UCSD-AML1 (cell line): ENCODE results near the gene COX5B.
"Not testable (repeated sequence)": the region's sequence is repeated elsewhere in the genome, so short reads cannot be mapped to it uniquely, and the experiment has no call there.

Experiments
- DNase-seq: peaks from one replicate; lab custom pipeline; 2025; ENCODE audit not compliant: unreplicated experiment; lab: John Stamatoyannopoulos, UW

The COX5B gene

DNA sequence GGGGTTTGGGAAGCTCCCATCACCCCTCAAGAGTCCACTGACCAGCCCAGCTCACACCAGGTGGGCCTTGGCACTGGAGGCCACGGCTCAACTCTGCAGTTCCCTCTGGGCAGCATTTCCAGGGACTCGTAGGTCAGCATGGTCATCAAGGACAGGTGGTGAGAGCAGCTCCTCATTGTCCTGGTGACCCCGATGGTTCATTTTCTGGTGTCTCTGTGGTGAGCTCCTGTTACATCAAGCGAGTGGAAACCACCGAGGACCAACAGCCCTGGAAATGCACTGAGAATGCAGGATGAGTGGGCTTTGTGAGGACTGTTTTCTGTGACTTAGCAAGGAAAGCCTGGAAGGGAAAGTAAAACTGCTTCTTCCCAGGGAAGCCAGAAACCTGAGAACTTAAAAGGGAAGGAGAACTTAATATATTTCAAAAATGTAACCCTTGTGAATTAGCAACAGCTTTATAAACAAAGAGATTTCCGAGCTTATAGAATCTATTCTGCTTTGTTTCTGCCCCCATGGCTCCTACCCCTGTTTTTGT is 26.8 kb downstream of the COX5B start:
- not testable (repeated sequence) for DNase-seq

DNA sequence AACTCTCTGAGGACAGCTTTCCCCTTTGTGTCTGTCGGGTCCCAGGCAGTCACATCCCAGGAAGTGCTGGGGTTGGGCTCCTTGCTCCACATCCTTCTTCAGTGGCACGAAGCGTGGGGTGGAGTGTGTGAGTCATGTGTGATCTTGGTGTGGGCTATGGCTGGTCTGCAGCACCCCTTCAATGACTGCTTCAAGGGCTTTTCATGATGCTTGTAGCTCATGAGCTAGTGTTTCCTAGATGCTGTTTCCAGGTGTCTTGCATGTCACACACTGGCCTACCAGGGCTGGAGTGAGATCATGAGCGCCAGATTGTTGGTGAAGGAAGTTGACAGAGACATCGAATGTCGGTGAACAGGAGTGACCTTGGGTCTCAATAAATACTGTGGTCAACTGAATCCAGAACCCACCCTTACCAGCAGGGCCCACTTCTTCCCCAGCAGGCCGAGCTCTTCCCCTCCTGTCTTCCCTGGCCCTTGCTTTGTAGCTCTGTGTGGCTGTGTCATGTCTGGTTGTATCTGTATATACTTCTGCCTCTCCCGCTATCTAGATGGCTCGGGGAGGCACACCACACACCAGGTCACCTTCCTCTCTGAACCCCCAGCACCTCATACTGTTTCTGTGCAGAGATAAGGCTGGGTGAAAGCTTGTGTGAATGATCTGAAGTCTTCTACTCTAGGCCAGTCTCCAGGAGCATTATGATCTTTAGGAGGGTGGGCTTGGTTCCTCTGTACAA is 27.5 kb downstream of the COX5B start:
- peak; percentile 27 for DNase-seq

DNA sequence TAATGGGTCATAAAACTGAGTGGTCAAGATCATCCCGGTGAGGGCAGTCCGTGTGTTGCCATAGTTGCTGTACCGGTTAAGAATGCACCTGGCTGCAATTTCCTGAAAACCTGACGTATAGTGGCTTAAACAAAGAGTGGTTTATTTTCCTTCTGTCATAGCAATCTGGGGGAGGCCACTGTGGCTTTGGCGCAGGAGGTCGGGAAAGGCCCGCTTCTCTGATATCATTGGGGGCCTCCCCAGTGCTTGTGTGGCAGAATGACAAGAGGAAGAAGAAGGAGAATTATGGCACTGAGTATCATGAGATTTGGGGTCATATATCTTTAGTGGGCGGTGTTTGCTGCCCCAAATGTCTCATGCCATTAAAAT is 28.0 kb downstream of the COX5B start:
- peak; percentile 14 for DNase-seq

DNA sequence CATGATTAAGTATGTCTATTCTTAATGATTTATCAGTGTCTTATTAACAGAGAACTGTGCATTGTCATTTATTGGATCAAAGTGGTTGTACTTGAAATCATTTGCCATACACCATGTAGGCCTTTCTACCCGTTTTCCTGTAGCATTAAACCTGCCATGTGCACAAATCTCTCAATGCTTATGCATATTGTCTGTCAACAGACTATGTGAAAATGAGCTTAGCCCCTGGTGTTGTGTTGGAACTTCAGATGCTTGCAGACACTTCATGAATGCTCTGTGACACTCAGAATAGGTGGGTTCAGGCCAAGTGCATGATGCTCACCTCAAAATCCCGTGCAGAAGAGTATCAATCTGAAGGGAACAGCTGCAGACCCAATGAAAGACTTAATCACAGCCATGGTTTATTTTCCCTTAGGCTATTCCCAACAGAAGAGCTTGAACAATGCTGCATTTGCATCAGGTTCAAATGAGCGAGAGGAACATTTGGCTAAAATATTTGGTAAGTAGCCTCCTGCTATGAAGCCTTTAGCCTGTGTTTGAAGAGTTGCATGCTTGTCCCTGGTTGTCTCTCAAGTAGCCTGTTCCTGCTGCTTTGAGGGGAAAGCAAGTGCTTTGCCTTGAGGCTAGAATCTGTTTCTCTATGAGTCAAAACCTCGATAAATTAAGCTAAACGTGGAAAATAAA is 29.7 kb downstream of the COX5B start:
- no peak for DNase-seq

DNA sequence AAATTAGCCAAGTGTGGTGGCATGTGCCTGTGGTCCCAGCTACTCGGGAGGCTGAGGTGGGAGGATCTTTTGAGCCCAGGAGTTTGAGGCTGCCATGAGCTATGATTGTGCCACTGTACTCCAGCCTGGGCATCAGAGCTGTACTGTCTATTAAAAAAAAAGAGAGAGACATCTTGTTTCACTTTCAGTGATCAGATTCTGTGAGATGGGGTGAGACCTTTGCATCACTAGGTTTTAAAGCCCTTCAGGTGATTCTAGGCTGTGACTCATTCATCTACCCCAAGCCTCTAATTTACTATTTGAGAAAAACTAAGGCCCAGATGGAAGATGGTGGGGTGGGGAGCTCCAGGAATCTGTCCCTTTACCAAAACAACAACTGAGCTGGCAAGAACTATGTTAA is 30.8 kb downstream of the COX5B start:
- no peak for DNase-seq

DNA sequence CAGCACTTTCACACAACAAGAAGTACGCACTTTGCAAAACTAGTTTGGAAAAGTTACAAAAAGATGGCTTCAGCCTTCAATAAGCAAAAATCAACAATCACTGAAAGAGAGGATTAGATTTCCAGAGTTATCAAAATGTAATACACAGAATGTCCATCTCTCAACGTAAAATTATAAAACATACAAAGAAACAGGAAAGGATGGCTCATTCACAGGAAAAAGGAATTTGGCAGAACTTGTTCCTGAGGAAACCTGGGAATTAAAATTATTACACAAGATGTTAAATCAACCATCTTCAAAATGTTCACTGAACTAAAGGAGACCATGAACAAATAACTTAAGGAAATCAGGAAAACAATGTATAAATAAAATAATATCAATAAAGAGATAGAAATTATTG is 31.6 kb downstream of the COX5B start:
- no peak for DNase-seq

DNA sequence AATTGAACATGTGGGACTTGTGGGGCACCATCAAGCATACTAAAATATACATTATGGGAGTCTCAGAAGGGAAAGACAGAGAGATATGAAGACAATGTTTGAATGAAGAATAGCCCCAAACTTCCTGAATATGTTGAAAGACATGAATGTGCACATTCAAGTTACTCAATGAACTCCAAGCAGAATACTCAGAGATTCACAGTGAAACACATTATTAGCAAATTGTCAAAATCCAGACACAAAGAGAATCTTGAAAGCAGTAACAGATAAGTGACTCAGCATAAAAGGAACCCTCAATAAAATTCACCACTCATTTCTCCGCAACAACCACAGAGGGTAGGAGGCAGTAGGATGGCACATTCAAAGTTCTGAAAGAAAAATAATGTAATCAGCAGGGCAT is 32.4 kb downstream of the COX5B start:
- no peak for DNase-seq

DNA sequence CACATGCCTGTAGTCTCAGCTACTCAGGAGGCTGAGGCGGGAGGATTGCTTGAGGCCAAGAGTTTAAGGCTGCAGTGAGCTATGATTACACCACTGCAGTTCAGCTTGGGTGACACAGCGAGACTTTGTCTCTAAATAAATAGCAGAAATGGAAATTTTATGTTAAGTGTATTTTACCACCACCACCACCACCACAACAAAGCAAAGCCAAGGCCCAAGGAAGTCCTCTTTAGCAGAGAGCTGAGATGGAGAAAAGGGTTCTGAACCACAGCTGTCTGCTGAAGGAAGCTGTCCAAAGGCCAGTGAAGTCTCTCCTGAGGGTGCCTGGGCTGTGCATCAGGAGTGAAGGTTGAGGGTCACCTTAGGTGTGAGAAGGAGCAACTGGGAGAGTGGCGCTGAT is 41.4 kb downstream of the COX5B start:
- DNase-seq = not testable (repeated sequence)

DNA sequence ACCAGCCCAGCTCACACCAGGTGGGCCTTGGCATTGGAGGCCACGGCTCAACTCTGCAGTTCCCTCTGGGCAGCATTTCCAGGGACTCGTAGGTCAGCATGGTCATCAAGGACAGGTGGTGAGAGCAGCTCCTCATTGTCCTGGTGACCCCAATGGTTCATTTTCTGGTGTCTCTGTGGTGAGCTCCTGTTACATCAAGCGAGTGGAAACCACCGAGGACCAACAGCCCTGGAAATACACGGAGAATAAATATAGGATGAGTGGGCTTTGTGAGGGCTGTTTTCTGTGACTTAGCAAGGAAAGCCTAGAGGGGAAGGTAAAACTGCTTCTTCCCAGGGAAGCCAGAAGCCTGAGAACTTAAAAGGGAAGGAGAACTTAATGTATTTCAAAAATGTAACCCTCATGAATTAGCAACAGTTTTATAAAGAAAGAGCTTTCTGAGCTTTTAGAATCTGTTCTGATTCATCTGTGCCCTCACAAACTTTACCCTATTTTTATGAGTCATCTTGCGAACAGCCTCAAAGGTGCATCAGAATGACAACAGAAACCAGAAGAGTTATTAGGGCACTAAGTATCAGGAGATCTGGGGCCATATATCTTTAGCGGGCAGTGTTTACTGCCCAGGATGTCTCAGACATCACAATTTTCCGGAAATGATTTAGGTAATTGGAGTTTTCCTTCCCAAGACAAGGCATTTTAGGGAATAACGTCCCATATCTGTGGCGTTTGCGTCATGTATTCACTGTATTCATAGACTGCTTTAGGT is 42.4 kb downstream of the COX5B start:
- DNase-seq = no peak

DNA sequence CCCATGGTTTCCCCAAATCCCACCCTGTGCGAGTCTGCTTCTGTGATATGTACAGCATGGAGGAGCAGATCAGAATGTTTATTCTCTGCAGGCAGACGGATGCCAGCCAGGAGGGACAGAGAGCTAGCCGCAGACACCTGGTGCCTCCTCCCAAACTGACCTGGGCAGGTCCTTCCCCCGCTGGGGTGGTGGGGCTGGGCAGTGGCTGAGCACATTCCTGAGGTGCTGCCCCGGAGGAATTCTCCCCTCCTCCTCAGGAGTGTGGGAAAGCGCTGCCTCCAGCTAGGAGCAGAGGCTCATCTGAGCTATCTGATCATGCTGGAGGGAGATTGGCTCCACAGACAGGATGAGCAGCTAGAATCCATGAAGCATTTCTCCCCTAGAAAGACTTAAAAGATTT is 45.3 kb downstream of the COX5B start:
- no peak for DNase-seq

DNA sequence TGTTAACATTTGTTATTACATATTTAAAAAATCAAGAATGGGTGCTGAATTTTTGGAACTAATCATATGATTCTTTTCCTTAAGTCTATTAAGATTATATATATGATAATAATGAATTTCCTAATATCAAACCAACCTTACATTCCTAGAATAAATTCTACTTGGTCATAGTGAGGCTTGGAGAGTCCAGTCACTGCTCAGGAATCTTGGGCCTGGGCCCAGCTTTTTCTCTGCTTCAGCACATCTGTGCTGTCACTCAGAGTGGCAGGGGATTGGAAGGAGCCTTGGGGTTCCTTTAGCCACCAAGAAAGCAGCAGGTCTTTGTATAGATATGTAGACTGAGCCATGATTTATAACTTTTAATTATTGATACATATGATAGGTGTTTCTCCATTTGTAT is 47.6 kb downstream of the COX5B start:
- DNase-seq = no peak

DNA sequence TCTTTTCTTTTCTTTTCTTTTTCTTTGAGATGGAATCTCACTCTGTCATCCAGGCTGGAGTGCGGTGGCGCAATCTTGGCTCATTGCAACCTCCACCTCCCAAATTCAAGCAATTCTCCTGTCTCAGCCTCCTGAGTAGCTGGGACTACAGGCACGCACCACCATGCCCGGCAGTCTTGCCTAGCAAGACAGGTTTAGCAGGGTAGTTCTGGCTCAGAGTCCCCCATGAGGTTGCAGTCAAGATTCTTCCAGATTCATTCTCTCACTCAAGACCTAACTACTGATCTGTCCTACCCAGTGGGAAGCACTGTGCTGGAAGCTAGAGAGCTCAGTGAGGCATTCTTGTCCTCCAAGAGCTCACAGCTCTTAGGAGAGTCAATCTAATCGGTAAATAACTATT is 49.9 kb downstream of the COX5B start:
- no peak for DNase-seq

DNA sequence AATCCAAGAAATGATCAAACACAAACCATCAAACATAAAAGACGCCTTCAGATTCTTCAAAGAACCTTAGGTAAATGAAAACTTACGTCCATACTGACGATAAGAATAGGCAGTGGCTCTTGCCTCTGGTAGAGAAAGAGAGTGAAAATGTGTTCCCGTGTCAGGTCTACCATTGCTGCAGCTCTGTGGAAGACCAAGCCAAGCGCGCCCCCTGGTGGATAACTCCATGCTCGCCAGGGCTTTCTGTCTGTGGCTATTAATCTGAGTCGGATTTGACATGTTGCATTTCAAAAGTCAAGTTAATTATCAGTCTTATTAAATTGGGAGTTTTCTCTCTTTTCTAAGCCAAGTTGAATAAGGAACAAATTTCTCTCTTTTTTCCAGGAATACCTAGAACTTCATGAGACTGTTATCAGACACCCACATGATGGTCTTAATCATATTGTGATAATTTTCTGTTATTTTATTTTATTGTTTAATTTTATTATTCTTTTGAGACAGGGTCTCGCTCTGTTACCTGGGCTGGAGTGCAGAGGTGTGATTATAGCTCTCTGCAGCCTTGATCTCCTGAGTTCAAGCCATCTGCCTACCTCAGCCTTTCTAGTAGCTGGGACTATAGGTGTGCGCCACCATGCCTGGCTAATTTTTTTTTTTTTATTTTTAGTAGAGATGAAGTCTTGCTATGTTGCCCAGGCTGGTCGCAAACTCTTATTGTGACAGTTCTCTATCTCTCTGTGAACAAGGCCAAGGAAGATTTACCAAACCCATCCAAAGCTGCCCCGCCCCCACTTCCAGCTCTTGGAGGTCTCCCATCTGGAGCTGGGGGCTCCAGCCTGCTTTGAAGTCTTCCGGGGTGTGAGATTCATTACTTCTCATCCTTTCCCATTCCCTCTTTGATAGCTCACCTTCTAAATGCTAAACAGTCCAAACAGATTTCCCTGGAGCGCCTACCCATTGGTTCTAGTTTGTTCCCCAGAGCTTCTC is 51.7 kb downstream of the COX5B start:
- peak; percentile 85 for DNase-seq
